ENCODE data around the gene CLK4.

The CLK4 gene

DNA sequence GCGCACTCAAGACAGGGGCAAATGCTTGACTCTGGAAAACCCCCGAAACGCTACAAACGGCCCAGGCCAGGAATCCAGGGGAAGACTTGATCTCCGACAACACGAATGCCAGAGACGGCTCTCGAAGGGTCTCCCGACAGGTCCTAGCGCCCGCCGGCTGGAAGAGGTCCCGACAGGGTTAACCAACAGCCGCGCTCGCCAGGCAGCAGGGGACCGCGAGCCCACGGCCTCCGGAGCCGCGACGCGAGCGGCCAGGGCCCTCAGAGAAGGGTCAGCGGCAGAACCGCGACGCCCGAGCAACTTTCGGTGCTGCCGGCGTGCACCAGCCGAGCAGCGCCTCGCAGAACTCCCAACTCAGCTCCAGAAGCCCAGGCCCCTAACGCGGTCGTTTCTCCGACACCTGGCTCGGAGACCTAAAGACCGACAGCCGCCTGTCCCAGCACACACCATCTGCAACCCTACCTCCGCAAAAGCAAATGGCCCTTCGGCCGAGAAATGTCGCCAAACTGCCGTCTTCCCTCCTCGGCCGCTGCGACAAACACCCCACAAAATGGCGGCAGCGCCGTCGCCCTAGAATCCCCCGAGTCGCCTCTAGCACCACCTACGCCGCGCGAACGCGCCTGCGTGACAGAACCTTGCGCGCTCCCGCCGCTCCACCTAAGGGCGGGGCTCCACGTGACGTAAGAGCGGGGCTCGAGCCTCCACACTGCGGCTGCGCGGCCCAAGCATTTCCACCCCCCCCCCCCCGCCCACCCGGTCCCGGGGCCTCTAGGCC is at the start of gene CLK4:
TSS of gene CLK4 (minus strand) at position 567 of the 775 bp plus-strand sequence. CDS start 3,634 bp downstream, outside the sequence.
- in situ Hi-C loops (cut with MboI; ENCODE audit: low sequenced_read_pairs) = no loop called here

DNA sequence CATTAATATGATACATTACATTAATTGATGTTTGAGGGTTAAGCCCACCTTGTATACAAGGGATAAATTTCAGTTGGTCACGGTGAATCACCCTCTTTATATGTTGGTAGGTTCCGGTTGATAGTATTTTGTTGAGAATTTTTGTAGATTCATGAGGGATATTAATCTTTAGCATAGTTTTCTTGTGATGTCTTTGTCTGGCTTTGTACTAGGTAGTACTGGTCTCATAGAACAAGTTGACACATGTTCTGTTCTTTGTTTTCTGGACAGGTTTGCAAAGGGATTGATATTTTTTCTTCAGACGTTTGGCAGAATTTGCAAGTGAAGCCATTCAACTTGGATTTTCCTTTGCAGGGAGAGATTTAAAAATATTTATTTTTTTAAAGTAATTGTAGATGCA is 49.1 kb upstream of the CLK4 start:
- in situ Hi-C loops (cut with MboI; ENCODE audit: low sequenced_read_pairs) = no loop called here

DNA sequence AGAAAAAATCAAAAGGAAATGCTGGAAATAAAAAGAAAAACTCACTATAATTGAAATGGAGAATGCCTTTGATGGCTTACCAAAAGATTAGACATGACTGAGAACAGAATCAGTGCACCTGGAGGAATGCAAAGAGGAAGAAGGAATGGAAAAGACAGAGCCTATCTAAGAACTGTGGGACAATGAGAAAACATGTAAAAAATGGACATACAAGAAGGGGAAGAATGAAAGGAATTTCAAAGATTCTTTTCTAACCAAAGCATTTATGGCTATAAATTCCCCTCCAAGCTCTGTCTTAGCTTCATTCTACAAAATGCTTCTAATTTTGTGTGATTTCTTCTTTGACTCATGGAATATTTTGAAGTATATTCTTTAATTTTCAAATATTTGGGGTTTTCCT is 47.5 kb upstream of the CLK4 start:
- in situ Hi-C loops (cut with MboI; ENCODE audit: low sequenced_read_pairs) = no loop called here

DNA sequence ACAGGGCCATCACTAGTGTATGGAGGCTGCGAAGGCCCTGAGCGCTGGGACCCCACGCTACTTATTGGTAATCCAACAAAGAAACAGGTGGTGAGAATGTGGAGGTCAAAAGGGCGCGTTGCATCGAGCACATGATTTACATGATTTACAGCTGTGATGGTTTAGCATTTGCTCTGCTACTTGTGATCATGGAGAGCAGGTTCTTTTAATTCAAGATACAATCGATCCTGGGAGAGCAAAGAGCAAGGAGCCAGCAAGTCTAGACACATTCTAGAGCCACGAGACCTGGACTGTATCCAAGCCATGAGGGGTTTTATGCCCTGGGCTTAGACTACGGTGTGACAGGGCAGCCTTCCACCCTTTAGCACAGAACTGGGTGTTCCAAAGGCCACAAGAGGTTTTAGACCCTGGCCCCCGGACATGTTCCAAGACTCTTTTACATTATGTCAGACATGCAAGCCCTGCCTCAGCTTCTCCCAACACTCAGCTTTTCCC is 47.0 kb upstream of the CLK4 start:
- in situ Hi-C loops (cut with MboI; ENCODE audit: low sequenced_read_pairs) = no loop called here

DNA sequence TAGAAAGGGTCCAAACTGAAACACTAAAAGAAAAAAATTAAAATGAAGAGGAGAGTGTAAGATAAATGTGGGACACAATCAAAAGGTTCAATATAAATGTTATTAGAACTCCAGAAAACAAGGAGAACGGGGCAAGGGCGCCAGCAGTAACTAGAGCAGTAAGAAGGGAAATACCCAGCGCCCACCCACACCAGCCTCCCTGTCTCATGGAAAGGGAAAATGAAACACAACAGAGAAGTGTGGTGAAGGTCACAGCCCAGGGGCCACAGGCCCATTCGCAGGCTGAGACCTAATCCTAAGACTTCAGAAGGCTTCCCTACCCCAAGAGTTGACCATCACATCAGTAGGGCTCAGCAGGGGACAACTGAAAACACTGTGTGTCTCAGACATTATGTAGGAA is 45.8 kb upstream of the CLK4 start:
- in situ Hi-C loops (cut with MboI; ENCODE audit: low sequenced_read_pairs) = no loop called here

DNA sequence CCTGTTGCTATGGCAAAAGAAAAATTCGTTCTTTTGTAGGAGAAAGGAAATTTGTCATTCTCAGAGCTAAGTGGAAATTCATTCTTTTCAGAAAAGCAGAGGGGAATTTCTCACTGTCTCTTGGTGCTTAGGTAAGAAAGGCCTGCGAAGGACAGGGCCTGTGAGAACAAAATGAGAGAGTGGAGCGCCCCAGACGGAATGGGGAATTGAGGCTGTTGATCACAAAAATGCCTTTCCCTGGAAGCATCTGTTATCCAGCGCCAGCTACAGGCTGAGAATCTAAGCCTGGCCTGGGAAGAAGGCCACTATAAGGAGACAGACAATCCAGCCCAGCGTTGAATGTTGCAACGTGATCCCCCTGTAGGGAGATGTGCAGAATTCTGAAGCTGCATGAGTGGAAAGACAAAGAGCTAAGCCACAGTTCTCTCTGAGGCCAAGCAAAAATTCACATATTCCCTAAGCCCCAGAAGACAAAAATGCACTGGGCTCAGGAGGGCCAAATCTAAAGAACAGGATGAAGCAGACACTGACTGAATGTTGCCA is 44.8 kb upstream of the CLK4 start:
- in situ Hi-C loops (cut with MboI; ENCODE audit: low sequenced_read_pairs) = no loop called here

DNA sequence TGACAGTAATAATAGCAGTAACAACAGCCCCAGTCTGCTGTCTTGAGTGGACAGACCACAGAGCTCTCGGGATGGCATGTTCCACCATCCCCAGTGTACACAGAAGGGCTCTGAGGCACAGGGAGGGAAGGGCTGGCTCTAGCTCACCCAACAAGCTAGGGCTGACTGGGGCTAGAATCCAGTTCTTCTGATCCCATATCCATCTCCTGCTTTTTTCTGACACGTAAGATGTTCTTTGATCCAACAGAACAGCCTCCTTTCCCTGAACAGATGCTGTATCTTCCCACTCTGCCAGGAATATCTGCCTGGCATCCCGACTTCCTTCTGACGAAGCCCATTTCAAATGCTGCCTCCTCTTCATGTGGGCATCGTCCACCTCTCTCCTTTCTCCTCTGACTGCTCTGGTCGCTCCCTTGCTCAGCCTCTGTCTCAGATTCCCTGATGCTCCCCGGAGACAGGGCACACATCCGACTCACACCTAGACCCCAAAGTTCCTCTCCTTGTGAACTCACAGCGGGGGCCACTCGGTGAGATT is 43.6 kb upstream of the CLK4 start:
- in situ Hi-C loops (cut with MboI; ENCODE audit: low sequenced_read_pairs) = no loop called here

DNA sequence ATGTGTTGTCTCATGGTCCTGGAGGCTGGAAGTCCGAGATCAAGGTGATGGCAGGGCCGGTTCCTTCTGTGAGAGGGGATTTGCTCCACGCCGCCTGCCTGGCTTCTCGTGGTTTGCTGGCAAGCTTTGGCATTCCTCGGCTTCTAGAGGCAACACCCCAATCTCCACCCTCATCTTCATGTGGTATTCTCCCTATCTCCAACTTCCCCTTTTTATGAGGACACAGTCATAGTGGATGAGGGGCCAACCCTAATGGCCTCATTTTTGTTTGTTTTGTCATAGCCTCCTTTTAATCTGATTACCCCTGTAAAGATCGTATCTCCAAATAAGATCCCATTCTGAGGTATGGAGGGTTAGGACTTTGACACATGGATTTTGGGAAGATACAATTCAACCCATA is 41.7 kb upstream of the CLK4 start:
- in situ Hi-C loops (cut with MboI; ENCODE audit: low sequenced_read_pairs) = no loop called here

DNA sequence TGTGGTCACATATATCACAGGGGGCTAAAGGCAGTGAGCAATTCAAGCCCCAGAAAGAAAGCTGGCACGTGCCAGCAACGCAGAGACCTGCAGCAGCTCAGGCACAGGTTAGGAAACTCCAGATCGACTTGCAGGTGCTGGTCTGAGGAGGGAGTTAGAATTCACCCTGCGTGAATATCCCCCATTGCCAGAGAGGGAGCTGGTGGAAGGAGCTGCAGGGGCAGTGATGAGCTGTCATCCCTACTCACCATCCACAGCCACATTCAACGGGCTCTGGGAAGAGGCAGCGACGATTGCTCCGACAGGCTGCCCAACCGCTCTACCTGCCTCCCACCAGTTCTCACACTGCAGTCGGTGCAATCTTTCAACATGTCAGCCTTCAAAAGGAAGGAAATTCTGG is 40.8 kb upstream of the CLK4 start:
- in situ Hi-C loops (cut with MboI; ENCODE audit: low sequenced_read_pairs) = no loop called here

DNA sequence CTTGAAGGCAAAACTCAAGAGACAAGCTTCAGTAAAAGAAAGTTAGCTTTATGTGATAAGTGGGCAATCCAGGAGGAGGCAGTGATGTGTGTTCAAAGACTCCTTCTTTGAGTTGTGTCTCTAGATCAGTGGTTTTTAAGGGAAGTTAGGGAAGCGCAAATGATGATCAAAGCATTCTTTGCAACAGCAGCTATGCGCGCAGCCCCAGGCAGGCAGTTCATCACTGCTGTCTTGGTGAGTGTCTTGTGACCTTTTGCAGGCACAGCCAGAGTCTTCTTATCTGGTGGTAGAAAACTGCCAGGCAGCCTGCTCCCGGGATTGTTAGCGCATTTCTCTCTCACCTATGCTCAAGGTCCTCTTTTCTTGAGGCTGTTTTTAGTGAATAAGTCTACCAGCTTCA is 40.3 kb upstream of the CLK4 start:
- in situ Hi-C loops (cut with MboI; ENCODE audit: low sequenced_read_pairs) = no loop called here

DNA sequence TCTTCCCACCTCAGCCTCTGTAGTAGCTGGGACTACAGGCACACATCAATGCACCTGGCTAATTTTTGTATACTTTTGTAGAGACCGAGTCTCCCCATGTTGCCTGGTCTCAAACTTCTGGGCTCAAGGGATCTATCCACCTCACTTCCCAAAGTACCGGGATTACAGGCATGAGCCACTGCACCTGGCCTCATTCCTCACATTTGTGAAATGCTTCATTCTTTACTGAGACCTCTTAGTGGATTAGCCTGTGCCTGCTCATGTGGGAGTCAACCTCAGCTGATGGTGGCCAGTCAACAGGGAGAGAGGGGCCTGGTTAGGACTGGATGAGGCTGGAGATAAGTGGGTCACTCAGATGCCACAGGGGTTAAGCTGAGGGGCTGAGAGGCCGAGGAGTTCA is 37.3 kb upstream of the CLK4 start:
- in situ Hi-C loops (cut with MboI; ENCODE audit: low sequenced_read_pairs) = no loop called here

DNA sequence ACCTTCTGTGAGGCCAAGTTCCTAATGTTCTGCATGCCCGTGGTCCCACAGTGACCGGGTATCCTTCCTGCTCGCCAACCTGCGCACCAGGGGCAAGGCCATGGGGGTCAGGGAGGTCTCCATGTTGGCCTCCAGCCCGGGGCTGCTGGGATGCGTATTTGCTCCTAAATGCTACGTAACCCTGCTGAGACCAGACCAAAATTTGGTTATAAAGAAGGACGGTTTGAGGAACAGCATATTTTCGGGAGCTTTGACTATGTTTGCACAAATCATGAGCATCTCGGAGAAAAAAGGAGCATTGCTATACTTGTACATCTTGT is 35.7 kb upstream of the CLK4 start:
- in situ Hi-C loops (cut with MboI; ENCODE audit: low sequenced_read_pairs) = no loop called here

DNA sequence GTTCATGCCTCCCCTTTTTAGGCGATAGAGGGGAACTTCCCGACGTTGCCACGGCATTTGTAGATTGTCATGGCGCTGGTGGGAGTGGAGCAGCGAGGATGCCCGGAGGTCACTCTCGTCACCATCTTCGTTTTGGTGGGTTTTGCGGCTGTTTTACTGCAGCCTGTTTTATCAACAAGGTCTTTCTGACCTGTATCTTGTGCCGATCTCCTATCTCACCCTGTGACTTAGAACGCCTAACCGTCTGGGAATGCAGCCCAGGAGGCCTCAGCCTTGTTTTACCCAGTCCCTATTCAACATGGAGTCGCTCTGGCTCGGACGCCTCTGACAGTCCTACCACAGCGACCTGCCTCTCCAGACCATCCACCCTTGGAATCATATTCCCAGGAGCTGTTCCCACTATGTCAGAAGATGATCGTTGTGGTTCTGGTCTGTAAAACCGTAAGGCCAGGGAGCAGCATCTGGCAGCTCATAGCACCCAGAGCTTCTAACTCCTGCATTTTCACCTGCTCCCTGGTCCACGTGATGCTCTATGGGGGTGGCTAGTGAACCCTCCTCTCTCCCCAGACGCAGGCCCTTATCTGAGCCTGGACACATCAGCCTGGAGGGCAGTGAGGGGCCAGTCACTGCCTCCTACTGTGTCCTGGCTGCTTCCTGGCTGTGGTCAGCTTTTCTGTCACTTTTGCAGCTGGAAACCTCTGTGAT is 35.1 kb upstream of the CLK4 start:
- in situ Hi-C loops (cut with MboI; ENCODE audit: low sequenced_read_pairs) = no loop called here

DNA sequence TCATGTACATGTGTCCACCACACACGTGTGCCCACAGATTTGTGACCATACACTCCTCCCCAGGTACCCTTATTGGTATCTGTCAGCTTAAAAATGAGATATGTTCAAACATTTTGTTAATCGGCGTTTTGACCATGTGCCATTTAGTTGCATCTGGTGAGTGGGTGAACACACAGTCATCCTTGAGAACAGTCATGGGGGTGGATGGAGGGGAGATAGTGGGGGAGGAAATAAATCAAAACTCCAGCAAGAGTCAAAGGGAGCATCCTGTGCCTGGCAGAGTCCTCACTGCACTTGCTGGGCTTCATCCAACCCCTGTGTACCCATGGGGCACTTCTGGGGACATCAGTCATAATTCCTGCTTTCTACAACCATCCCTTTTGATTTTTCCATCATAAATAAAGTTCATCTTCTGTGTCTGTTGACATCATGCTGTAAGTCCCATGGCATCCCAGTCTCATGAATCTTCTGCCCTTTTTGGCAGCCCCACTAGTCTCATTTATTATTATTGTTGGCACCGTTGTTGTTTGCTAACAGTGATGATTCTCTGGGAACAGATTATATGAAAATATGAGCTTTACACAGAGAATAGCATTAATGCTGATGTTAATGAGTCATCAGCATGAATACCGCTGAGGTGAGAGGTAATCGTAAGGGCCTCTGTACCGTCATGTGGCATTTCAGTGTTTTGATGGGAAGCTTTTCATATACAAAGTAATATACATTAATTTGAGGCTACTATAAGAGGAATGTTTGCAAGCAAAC is 24.4 kb upstream of the CLK4 start:
- in situ Hi-C loops (cut with MboI; ENCODE audit: low sequenced_read_pairs) = no loop called here

DNA sequence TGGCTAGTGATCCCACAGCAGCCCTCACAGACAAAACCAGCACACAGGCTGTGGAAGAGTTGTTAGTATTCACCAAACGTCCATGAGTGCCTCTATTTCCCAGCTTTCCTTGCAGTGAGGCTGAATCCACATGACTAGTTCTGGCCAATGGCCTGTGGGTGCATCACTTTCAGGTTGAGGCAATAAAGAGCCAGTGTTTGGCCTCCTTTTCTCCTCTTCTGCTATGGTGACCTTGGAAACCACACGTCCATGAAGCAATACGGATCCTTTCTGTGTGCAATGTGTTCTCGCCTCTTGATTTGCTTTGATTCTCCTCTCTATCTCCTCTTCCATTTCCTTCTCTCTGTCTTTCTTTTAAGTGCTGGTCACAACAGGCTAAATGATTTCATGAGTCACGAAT is 23.4 kb upstream of the CLK4 start:
- in situ Hi-C loops (cut with MboI; ENCODE audit: low sequenced_read_pairs) = no loop called here

DNA sequence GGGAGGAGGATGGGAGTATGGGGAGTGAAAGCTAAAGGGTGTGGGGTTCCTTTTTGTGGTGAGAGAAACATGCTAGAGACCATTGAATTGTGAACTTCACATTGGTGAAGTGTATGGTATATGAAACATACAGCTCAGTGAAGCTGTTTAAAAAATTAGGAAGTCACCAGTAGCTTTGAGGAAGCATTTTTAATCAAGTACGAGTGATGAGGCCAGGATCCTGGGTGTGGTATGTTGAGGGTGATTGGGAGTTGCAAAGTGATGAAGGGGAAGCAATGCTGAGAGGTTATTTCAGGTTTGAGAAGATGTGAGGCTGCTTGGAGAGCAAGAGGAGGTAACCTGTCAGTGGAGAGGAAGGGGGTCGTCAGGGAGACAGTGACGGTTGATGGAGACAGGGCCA is 22.7 kb upstream of the CLK4 start:
- in situ Hi-C loops (cut with MboI; ENCODE audit: low sequenced_read_pairs) = no loop called here

DNA sequence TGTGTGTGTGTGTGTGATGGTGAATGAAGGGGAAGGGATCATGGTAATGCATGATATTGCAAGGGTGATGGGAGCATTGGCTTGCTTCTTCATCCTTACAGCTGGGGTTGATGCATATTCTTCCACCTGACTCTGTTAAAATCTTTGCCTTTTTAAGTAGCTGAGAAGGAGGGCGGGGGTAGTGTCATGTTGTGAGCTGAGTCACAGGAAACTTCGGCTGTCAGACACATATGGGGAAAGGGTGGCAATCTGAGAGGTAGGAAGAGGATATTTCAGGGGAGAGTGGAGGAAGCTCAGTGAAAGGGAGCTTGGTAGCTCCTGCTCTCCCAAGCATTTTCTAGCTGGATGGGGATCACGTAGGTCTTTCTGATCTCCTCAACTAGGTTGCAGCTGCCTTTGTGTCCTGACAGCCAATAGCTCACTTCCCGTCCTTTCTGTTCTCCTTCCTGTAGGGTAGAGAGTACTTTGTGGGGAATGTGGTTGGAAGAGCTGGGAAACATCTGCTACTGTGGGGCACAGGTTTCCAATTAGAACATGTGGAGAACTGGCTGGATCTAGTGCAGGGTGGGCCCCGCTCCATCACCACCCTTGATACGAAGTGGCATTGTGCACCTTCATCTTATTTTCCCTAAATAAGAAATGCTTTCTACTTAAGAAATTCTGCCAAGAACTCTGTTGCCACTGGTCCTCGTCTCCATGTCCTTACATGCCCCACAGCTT is 18.1 kb upstream of the CLK4 start:
- in situ Hi-C loops (cut with MboI; ENCODE audit: low sequenced_read_pairs) = no loop called here

DNA sequence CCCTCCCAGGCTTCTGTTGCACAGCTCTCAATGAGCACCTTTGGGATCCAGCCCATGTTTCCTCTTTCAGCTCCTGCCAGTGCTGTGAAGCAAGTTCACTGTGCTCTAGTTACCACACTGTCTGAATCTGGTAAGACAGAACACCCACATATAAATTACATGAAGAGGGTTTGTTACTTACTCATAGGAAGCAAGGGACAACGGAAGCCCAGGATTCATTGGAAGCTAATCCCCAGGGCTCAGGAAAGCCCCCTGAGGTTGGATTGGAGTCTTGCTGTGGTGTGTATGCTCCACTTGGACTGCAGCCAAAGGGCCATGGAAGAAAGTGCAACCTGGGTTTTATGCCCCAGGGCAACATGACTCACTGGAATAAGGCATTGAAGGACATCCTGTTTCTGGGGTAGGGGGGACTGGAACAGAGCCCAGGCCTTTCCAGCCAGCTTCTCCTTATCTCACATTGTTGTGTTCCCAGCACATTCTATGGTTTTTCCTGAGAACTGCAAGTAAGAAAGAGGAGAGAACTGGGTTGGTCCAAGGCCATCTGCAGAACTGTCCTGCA is 15.6 kb upstream of the CLK4 start:
- in situ Hi-C loops (cut with MboI; ENCODE audit: low sequenced_read_pairs) = no loop called here

DNA sequence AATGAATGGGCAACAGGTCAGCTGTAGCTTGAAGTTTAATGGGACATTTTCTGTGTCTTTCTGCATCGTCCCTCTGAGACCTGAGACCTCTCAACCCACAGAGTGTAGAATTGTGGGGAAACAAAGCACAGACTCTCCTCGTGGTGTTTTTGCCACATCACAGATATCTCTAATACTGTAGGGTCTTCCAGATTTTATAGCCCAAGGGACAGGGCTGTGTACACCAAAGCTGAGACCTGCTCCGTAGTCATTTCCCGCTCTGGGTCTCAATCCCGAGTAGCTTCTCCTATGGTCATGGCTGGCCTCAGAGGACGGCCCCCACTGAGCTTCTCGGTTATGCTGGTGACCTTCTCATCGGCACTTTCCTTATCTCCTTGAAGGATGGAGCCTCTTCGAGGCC is 14.9 kb upstream of the CLK4 start:
- in situ Hi-C loops (cut with MboI; ENCODE audit: low sequenced_read_pairs) = no loop called here

DNA sequence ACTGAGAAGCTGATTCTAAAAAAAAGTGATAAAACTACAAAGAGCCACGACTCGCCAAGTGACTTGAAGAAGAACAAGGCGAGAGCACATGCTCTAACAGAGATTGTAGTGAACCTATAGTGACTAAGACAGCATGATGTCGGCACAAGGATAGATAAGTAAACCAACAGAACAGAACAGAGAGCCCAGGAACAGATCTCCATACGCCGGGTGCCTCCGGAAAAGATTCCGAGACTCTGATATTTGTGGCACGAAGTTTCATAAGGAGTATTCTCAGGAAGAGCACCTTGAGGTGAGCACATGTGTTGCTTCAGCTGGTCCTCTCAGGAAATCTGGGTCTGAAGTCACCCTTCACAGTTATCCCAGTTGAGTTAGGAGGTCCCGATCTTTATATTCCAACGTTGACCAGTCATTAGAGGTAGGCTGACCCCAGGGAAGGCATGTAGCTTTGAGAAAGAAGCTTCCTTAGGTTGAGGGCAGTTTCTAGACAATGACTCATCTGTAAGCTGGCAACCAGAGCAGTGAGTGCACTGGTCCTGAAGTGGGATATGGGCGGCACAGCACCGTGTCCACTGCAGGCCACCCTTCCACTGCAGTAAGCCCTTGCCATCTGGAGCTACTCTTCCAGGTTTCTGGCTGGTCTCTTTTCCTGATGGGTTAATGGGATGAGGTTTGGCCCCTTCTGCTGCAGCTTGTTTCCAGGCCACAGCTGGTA is 13.6 kb upstream of the CLK4 start:
- in situ Hi-C loops (cut with MboI; ENCODE audit: low sequenced_read_pairs) = no loop called here
